SU-DHL-6 (cell line): ENCODE results near the gene SELENOO.

Source experiments
- H2AFZ ChIP-seq: fragments of 200-600 bp; sonication (generic); 2 replicates; pipeline ENCODE4 v1.6.1; 2014; ENCODE audit warnings: low read depth, mild to moderate bottlenecking, moderate library complexity, mixed read lengths, antibody characterized with exemption, low read length; ENCODE audit not compliant: severe bottlenecking
- H3F3A ChIP-seq: fragments of 200-600 bp; shearing (Covaris generic); 2 replicates; pipeline ENCODE4 v1.6.0; 2016; ENCODE audit warnings: antibody characterized with exemption, mild to moderate bottlenecking; ENCODE audit not compliant: insufficient read depth
- H3K27ac ChIP-seq: fragments of 200-600 bp; sonication (generic); 2 replicates; pipeline ENCODE4 v1.5.1; 2016; ENCODE audit warnings: low read depth, mild to moderate bottlenecking, low read length, moderate library complexity, mixed read lengths
- H3K27me3 ChIP-seq: fragments of 200-600 bp; sonication (generic), shearing (Covaris generic); 2 replicates; pipeline ENCODE4 v1.6.0; 2014; ENCODE audit warnings: mild to moderate bottlenecking, low read length
- H3K36me3 ChIP-seq: fragments of 200-600 bp; sonication (generic); 2 replicates; pipeline ENCODE4 v1.6.1; 2014; ENCODE audit warnings: mild to moderate bottlenecking, low read length, mixed read lengths
- H3K4me2 ChIP-seq: fragments of 300-600, 200-600 bp; shearing (Covaris generic), sonication (generic); 2 replicates; pipeline ENCODE4 v1.6.0; 2014; ENCODE audit warnings: low read length, low read depth, mild to moderate bottlenecking; ENCODE audit not compliant: poor library complexity, severe bottlenecking
- H3K4me3 ChIP-seq: fragments of 200-600 bp; sonication (generic); 2 replicates; pipeline ENCODE4 v1.5.1; 2014; ENCODE audit warnings: antibody characterized with exemption, low read length, mild to moderate bottlenecking, mixed read lengths; ENCODE audit not compliant: insufficient read depth, poor library complexity, severe bottlenecking
- H3K79me2 ChIP-seq: fragments of 200-600 bp; sonication (generic); 2 replicates; pipeline ENCODE4 v1.6.1; 2014; ENCODE audit warnings: mild to moderate bottlenecking, low read length, moderate library complexity; ENCODE audit not compliant: insufficient read depth
- H3K9ac ChIP-seq: fragments of 200-600 bp; sonication (generic); 2 replicates; pipeline ENCODE4 v1.7.0; 2014; ENCODE audit warnings: mild to moderate bottlenecking, low read length
- H3K9me2 ChIP-seq: fragments of 200-600 bp; sonication (generic); replicated peaks from 2 replicates; pipeline ENCODE4 v1.6.1; 2014; ENCODE audit warnings: low read length; ENCODE audit not compliant: insufficient read depth
- H3K9me3 ChIP-seq: fragments of 200-600 bp; sonication (generic); 2 replicates; pipeline ENCODE4 v1.6.1; 2014; ENCODE audit warnings: low read length, mixed read lengths; ENCODE audit not compliant: insufficient read depth
- H4K20me1 ChIP-seq: fragments of 200-600 bp; sonication (generic); 2 replicates; pipeline ENCODE4 v1.6.1; 2014; ENCODE audit warnings: low read depth, mild to moderate bottlenecking, antibody characterized with exemption, low read length, moderate library complexity, mixed read lengths
- EZH2phosphoT487 ChIP-seq: fragments of 200-600 bp; sonication (generic), shearing (Covaris generic); conservative IDR thresholded peaks from 2 replicates; pipeline ENCODE4 v1.6.1; 2018; ENCODE audit warnings: mild to moderate bottlenecking, antibody characterized with exemption, low read length, moderate library complexity, mixed read lengths
- TF ChIP-seq, protein P1 (sequence below): fragments of 200-600 bp; sonication (generic); IDR thresholded peaks from one replicate; pipeline ENCODE4 v1.5.1; 2017; ENCODE audit warnings: antibody characterized with exemption, mild to moderate bottlenecking, low read length, moderate library complexity; ENCODE audit not compliant: insufficient read depth, poor library complexity, severe bottlenecking

SELENOO gene

GRCh38 chr22:50171319-50171964, 29.4 kb upstream of the SELENOO start:
- TF ChIP-seq, protein P1, sequence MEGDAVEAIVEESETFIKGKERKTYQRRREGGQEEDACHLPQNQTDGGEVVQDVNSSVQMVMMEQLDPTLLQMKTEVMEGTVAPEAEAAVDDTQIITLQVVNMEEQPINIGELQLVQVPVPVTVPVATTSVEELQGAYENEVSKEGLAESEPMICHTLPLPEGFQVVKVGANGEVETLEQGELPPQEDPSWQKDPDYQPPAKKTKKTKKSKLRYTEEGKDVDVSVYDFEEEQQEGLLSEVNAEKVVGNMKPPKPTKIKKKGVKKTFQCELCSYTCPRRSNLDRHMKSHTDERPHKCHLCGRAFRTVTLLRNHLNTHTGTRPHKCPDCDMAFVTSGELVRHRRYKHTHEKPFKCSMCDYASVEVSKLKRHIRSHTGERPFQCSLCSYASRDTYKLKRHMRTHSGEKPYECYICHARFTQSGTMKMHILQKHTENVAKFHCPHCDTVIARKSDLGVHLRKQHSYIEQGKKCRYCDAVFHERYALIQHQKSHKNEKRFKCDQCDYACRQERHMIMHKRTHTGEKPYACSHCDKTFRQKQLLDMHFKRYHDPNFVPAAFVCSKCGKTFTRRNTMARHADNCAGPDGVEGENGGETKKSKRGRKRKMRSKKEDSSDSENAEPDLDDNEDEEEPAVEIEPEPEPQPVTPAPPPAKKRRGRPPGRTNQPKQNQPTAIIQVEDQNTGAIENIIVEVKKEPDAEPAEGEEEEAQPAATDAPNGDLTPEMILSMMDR, result no peak
- TF ChIP-seq EZH2phosphoT487, result no peak
- no peaks in the 10 kb centered on the region for H3K27me3 ChIP-seq
- H3K9me3 ChIP-seq, result no peaks in the 10 kb centered on the region
- H3K4me2 ChIP-seq, result no peak overlapping the region
- H3K36me3 ChIP-seq, result no peaks in the 10 kb centered on the region
- no peak overlapping the region for H3K9ac ChIP-seq
- no peaks in the 10 kb centered on the region for H4K20me1 ChIP-seq
- H2AFZ ChIP-seq, result no peak overlapping the region
- no peak overlapping the region for H3K27ac ChIP-seq
- H3K79me2 ChIP-seq, result no peaks in the 10 kb centered on the region
- H3F3A ChIP-seq, result no peaks in the 10 kb centered on the region
- no peaks in the 10 kb centered on the region for H3K9me2 ChIP-seq
- H3K4me3 ChIP-seq, result no peak overlapping the region

DNA sequence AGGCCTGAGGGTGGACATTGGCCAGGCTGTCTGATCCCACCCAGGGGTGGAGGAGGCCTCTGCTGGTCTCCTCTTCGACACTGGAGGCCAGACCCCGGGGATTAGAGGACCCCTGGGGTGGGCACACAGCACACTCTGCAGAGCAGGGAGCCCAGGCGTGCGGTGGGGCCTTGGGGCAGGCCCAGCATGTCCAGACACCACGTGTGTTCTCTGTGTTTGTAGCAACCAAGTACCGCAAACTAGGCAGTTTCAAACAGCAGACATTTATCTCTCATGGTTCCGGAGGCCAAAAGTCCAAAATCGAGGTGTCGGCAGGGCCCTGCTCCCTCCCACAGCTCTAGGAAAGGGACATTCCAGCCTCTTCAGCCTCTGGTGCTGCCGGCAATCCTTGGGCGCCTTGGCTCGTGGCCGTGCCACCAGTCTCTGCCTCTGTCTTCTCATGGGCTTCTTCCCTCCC, 28.8 kb upstream of the SELENOO start:
- Histone ChIP-seq H3K27me3 (no peaks in the 10 kb centered on the region), H4K20me1 (no peaks in the 10 kb centered on the region), H3K9me3 (no peaks in the 10 kb centered on the region), H3K27ac (no peak overlapping the region), H3K9ac (no peak overlapping the region), H3K36me3 (no peaks in the 10 kb centered on the region), H3K4me3 (no peak overlapping the region), H3F3A (no peaks in the 10 kb centered on the region), H3K9me2 (no peaks in the 10 kb centered on the region), H3K79me2 (no peaks in the 10 kb centered on the region), H2AFZ (no peak overlapping the region), H3K4me2 (no peak overlapping the region)
- TF ChIP-seq, protein P1, result no peak
- TF ChIP-seq EZH2phosphoT487, result no peak

DNA sequence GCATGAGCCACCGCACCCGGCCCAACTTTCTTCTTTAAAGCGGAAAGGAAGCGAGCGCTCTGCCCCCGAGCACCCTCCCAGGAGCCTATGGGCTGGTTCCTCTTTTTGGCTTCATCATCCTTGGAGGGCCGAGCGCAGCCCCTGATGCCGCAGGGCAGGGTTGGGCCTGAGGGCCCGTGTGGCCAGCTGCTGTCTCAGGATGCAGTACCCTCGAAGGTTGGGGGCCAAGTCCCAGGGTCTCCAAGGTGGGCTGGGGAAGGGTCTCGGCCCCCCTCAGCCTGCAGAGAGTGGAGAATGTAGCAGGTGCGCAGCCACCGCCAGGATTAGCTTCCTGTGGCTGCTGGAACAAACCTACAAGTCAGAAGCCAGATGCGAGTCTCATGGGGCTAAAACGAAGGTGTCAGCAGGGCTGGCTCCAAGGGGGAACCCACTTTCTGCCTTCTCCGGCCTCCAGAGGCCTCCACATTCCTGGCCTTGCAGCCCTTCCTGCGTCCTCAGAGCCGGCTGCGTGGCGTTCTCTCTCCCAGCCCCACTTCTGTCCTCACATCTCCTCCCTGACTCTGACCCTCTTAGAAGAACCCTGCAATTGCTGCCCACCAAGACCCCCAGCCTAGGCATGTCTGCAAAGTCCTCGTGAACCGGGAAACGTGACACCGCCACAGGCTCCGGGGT, 27.4 kb upstream of the SELENOO start:
- Histone ChIP-seq H3F3A (no peaks in the 10 kb centered on the region), H3K9ac (no peak overlapping the region), H3K27me3 (no peaks in the 10 kb centered on the region), H2AFZ (no peak overlapping the region), H3K27ac (no peak overlapping the region), H3K79me2 (no peaks in the 10 kb centered on the region), H3K9me2 (no peaks in the 10 kb centered on the region), H4K20me1 (no peaks in the 10 kb centered on the region), H3K36me3 (no peaks in the 10 kb centered on the region), H3K4me2 (no peak overlapping the region), H3K4me3 (no peak overlapping the region), H3K9me3 (no peaks in the 10 kb centered on the region)
- no peak for TF ChIP-seq EZH2phosphoT487
- TF ChIP-seq, protein P1, result no peak
